ENCODE data around the gene ST7L. TPM values are rescaled to one million over a fixed set of nuclear protein-coding genes. Genes with fewer than 3 reads are reported as not detected.

ST7L gene
- polyA plus RNA-seq, 1 donor (not counting 4 experiments of a cell fraction or from before 2014, with no cell fraction given), result 13.4 TPM

DNA sequence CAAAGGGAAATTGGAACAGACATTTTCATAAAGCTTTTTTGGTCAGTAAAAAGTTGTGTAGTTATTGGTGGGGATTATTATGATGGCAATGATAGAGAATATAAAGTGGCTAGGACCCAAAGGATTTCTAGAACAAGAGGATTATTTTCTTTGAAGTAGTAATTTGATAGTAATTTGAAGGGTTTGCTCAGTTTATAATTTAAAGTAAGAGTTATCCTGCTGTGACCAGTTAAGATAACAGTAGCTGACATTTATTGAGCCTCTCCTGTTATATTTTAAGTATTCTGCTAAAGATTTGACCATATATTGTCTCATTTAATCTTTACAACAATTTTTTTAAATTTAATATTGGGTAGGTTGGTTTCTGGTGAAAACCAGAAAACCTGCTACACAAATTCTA is 15.4 kb upstream of the ST7L start:
- no peak for TF ChIP-seq EZH2 (IDR thresholded peaks at IDR 0.05; ENCODE audit: low read length)
- no peak for TF ChIP-seq CTCF (optimal IDR thresholded peaks at IDR 0.05 in 1 of 3, IDR thresholded peaks at IDR 0.05 in 1 of 3, conservative IDR thresholded peaks at IDR 0.05 in 1 of 3; ENCODE audit: extremely low read depth in 1 of 3, insufficient read depth in 2 of 3, low read length in 3 of 3)
- no peak for FAIRE-seq
- H3K9me3 ChIP-seq (ENCODE audit: control insufficient read depth, low read depth, low read length), result no peaks in the 10 kb centered on the region

GRCh38 chr1:112633628-112634027 is 14.7 kb upstream of the ST7L start:
- no peak for TF ChIP-seq CTCF (optimal IDR thresholded peaks at IDR 0.05 in 1 of 3, IDR thresholded peaks at IDR 0.05 in 1 of 3, conservative IDR thresholded peaks at IDR 0.05 in 1 of 3; ENCODE audit: extremely low read depth in 1 of 3, insufficient read depth in 2 of 3, low read length in 3 of 3)
- no peak for TF ChIP-seq EZH2 (IDR thresholded peaks at IDR 0.05; ENCODE audit: low read length)
- H2AFZ ChIP-seq (ENCODE audit: control insufficient read depth, low read length), result no peak overlapping the region
- no peak for DNase-seq (ENCODE audit: low read depth, low spot score)
- H3K9me3 ChIP-seq (ENCODE audit: control insufficient read depth, low read depth, low read length), result no peaks in the 10 kb centered on the region
- dilution Hi-C loops (cut with MboI; ENCODE audit: extremely low pct_ligation_motif_present, low sequenced_read_pairs), result no loop called here
- peaks cover 0 to 20% of the 10 kb centered on the region in 2 experiments for H3K36me3 ChIP-seq (ENCODE audit: control insufficient read depth in 2 of 2, extremely low read depth in 1 of 2, insufficient read depth in 2 of 2, low read length in 2 of 2)
- no peaks in the 10 kb centered on the region for H3K27me3 ChIP-seq (ENCODE audit: control insufficient read depth, extremely low read depth, insufficient read depth, low read length)
- H3K4me2 ChIP-seq (ENCODE audit: control insufficient read depth, extremely low read depth, insufficient read depth, low read depth, low read length), result no peak overlapping the region
- FAIRE-seq, result no peak
- H3K9me1 ChIP-seq (ENCODE audit: control insufficient read depth, extremely low read depth, insufficient read depth, low read length), result peaks cover 6% of the 10 kb centered on the region
- peaks cover 39% of the 10 kb centered on the region for H3K4me1 ChIP-seq (ENCODE audit: control insufficient read depth, extremely low read depth, insufficient read depth, low read length)
- H3K27ac ChIP-seq (ENCODE audit: control insufficient read depth, insufficient read depth, low read length), result no peak overlapping the region
- no peak overlapping the region for H3K4me3 ChIP-seq (ENCODE audit: control insufficient read depth in 2 of 3, extremely low read depth in 1 of 3, insufficient read depth in 2 of 3, low read depth in 1 of 3, low read length in 3 of 3)
- H3K79me2 ChIP-seq (ENCODE audit: control insufficient read depth, insufficient read depth, low read length), result peaks cover 96% of the 10 kb centered on the region
- H4K20me1 ChIP-seq (ENCODE audit: control insufficient read depth, extremely low read depth, insufficient read depth, low read length), result peaks cover 34% of the 10 kb centered on the region
- H3K9ac ChIP-seq (ENCODE audit: control insufficient read depth, extremely low read depth, insufficient read depth, low read length), result no peak overlapping the region

More for the DNA sequence above, 15.4 kb upstream of the ST7L start:
- peaks cover 0 to 15% of the 10 kb centered on the region in 2 experiments for H3K36me3 ChIP-seq (ENCODE audit: control insufficient read depth in 2 of 2, extremely low read depth in 1 of 2, insufficient read depth in 2 of 2, low read length in 2 of 2)
- H3K27ac ChIP-seq (ENCODE audit: control insufficient read depth, insufficient read depth, low read length), result no peak overlapping the region
- no peak overlapping the region for H3K4me3 ChIP-seq (ENCODE audit: control insufficient read depth in 2 of 3, extremely low read depth in 1 of 3, insufficient read depth in 2 of 3, low read depth in 1 of 3, low read length in 3 of 3)
- no peaks in the 10 kb centered on the region for H3K27me3 ChIP-seq (ENCODE audit: control insufficient read depth, extremely low read depth, insufficient read depth, low read length)
- H3K9me1 ChIP-seq (ENCODE audit: control insufficient read depth, extremely low read depth, insufficient read depth, low read length), result peaks cover 6% of the 10 kb centered on the region
- dilution Hi-C loops (cut with MboI; ENCODE audit: extremely low pct_ligation_motif_present, low sequenced_read_pairs), result no loop called here
- peaks cover 95% of the 10 kb centered on the region for H3K79me2 ChIP-seq (ENCODE audit: control insufficient read depth, insufficient read depth, low read length)
- no peak for DNase-seq (ENCODE audit: low read depth, low spot score)
- H3K9ac ChIP-seq (ENCODE audit: control insufficient read depth, extremely low read depth, insufficient read depth, low read length), result no peak overlapping the region
- H3K4me2 ChIP-seq (ENCODE audit: control insufficient read depth, extremely low read depth, insufficient read depth, low read depth, low read length), result no peak overlapping the region
- H3K4me1 ChIP-seq (ENCODE audit: control insufficient read depth, extremely low read depth, insufficient read depth, low read length), result peaks cover 39% of the 10 kb centered on the region
- no peak overlapping the region for H2AFZ ChIP-seq (ENCODE audit: control insufficient read depth, low read length)
- H4K20me1 ChIP-seq (ENCODE audit: control insufficient read depth, extremely low read depth, insufficient read depth, low read length), result peaks cover 32% of the 10 kb centered on the region

All from keratinocyte (primary cell).